ENCODE results near the gene ROBO1. TPM values are rescaled to one million over a fixed set of nuclear protein-coding genes. Genes with fewer than 3 reads are reported as not detected.
"Not testable (repeated sequence)": the region's sequence is repeated elsewhere in the genome, so short reads cannot be mapped to it uniquely, and the experiment has no call there.

ROBO1 gene
- 38.8 TPM for total RNA-seq

- DNase-seq (ENCODE audit: low spot score) = no peak
Observed at GRCh38 chr3:79767905-79768267, at the start of gene ROBO1. Gene ROBO1, minus strand, starts transcription at chr3:79767998.

GRCh38 chr3:79817224-79817623 is 49.4 kb upstream of the ROBO1 start:
- DNase-seq (ENCODE audit: low spot score) = no peak

GRCh38 chr3:79815478-79815877 is 47.7 kb upstream of the ROBO1 start:
- no peak for DNase-seq (ENCODE audit: low spot score)

- DNase-seq (ENCODE audit: low spot score) = no peak
Observed at GRCh38 chr3:79810581-79810980, 42.8 kb upstream of the ROBO1 start.

- no peak for DNase-seq (ENCODE audit: low spot score)
Observed at GRCh38 chr3:79810092-79810491, 42.3 kb upstream of the ROBO1 start.

- no peak for DNase-seq (ENCODE audit: low spot score)
Observed at GRCh38 chr3:79809106-79809505, 41.3 kb upstream of the ROBO1 start.

- no peak for DNase-seq (ENCODE audit: low spot score)
Observed at GRCh38 chr3:79808515-79808914, 40.7 kb upstream of the ROBO1 start.

- DNase-seq (ENCODE audit: low spot score) = not testable (repeated sequence)
Observed at GRCh38 chr3:79790177-79790576, 22.4 kb upstream of the ROBO1 start.

GRCh38 chr3:79773291-79773690 is 5.5 kb upstream of the ROBO1 start:
- no peak for DNase-seq (ENCODE audit: low spot score)

- no peak for DNase-seq (ENCODE audit: low spot score)
Observed at GRCh38 chr3:79769229-79769628, 1.4 kb upstream of the ROBO1 start.

- no peak for DNase-seq (ENCODE audit: low spot score)
Observed at GRCh38 chr3:79767194-79767904, 449 bp downstream of the ROBO1 start.

GRCh38 chr3:79766496-79767193 is 1.2 kb downstream of the ROBO1 start:
- no peak for DNase-seq (ENCODE audit: low spot score)

- DNase-seq (ENCODE audit: low spot score) = no peak
Observed at GRCh38 chr3:79765911-79766310, 1.9 kb downstream of the ROBO1 start.

- DNase-seq (ENCODE audit: low spot score) = no peak
Observed at GRCh38 chr3:79761441-79761840, 6.4 kb downstream of the ROBO1 start.

GRCh38 chr3:79751703-79752102 is 16.1 kb downstream of the ROBO1 start:
- no peak for DNase-seq (ENCODE audit: low spot score)

- no peak for DNase-seq (ENCODE audit: low spot score)
Observed at GRCh38 chr3:79737530-79737929, 30.3 kb downstream of the ROBO1 start.

- no peak for DNase-seq (ENCODE audit: low spot score)
Observed at GRCh38 chr3:79729096-79729495, 38.7 kb downstream of the ROBO1 start.

- no peak for DNase-seq (ENCODE audit: low spot score)
Observed at GRCh38 chr3:79726786-79727185, 41.0 kb downstream of the ROBO1 start.

- DNase-seq (ENCODE audit: low spot score) = no peak
Observed at GRCh38 chr3:79724206-79724605, 43.6 kb downstream of the ROBO1 start.

GRCh38 chr3:79690072-79690471 is 77.7 kb downstream of the ROBO1 start:
- DNase-seq (ENCODE audit: low spot score) = no peak

- no peak for DNase-seq (ENCODE audit: low spot score)
Observed at GRCh38 chr3:79685108-79685507, 82.7 kb downstream of the ROBO1 start.

- DNase-seq (ENCODE audit: low spot score) = no peak
Observed at GRCh38 chr3:79684041-79684440, 83.8 kb downstream of the ROBO1 start.

- no peak for DNase-seq (ENCODE audit: low spot score)
Observed at GRCh38 chr3:79672731-79673130, 95.1 kb downstream of the ROBO1 start.

- no peak for DNase-seq (ENCODE audit: low spot score)
Observed at GRCh38 chr3:79672075-79672474, 95.7 kb downstream of the ROBO1 start.
